H9 (cell line): Measurements from ENCODE around the gene GATA5. TPM values are rescaled to one million over a fixed set of nuclear protein-coding genes. Genes with fewer than 3 reads are reported as not detected.

Experiments used
- DNase-seq: peaks from one replicate; pipeline ENCODE4 v3.0.0-alpha.2; 2017
- H2AFZ ChIP-seq: one replicate; pipeline ENCODE4 v1.6.1; 2013; ENCODE audit warnings: mild to moderate bottlenecking, low read length, control low read depth, moderate library complexity
- H2AK5ac ChIP-seq: 2 replicates; pipeline ENCODE4 v1.6.1; 2013; ENCODE audit warnings: low read length, control low read depth, mixed read lengths; ENCODE audit not compliant: insufficient read length
- H2BK120ac ChIP-seq: one replicate; pipeline ENCODE4 v1.6.1; 2013; ENCODE audit warnings: low read depth, mild to moderate bottlenecking, low read length, control low read depth, inconsistent platforms; ENCODE audit not compliant: poor library complexity, severe bottlenecking
- H2BK12ac ChIP-seq: 2 replicates; pipeline ENCODE4 v1.6.1; 2013; ENCODE audit warnings: low read length, control low read depth, mixed read lengths, low read depth; ENCODE audit not compliant: insufficient read length
- H2BK15ac ChIP-seq: 2 replicates; pipeline ENCODE4 v1.6.1; 2013; ENCODE audit warnings: low read depth, low read length, control low read depth
- H2BK20ac ChIP-seq: one replicate; pipeline ENCODE4 v1.6.1; 2013; ENCODE audit warnings: low read depth, mild to moderate bottlenecking, low read length, control low read depth, inconsistent platforms; ENCODE audit not compliant: poor library complexity, severe bottlenecking
- H2BK5ac ChIP-seq: 2 replicates; pipeline ENCODE4 v1.6.1; 2013; ENCODE audit warnings: low read length, control low read depth, mixed read lengths; ENCODE audit not compliant: insufficient read length
- H3K14ac ChIP-seq: 2 replicates; pipeline ENCODE4 v1.6.1; 2013; ENCODE audit warnings: low read length, control low read depth; ENCODE audit not compliant: insufficient read depth
- H3K18ac ChIP-seq: 2 replicates; pipeline ENCODE4 v1.6.1; 2013; ENCODE audit warnings: low read depth, mild to moderate bottlenecking, mixed read lengths, low read length, control low read depth; ENCODE audit not compliant: insufficient read length
- H3K23ac ChIP-seq: 2 replicates; pipeline ENCODE4 v1.6.1; 2013; ENCODE audit warnings: low read length, control low read depth, mixed read lengths, low read depth; ENCODE audit not compliant: insufficient read length
- H3K23me2 ChIP-seq: 2 replicates; pipeline ENCODE4 v1.6.1; 2013; ENCODE audit warnings: low read depth, mild to moderate bottlenecking, mixed read lengths, low read length, control low read depth; ENCODE audit not compliant: insufficient read length, poor library complexity, severe bottlenecking
- H3K27ac ChIP-seq: 2 replicates; pipeline ENCODE4 v1.5.1; 2013; ENCODE audit warnings: low read length, control low read depth, mixed read lengths, low read depth; ENCODE audit not compliant: insufficient read length
- H3K27me3 ChIP-seq: 2 replicates; pipeline ENCODE4 v1.6.1; 2013; ENCODE audit warnings: low read length, control low read depth, inconsistent platforms; ENCODE audit not compliant: insufficient read depth
- H3K4ac ChIP-seq: 2 replicates; pipeline ENCODE4 v1.6.1; 2013; ENCODE audit warnings: low read depth, mild to moderate bottlenecking, control low read depth, inconsistent platforms, low read length, moderate library complexity
- H3K4me1 ChIP-seq: 2 replicates; pipeline ENCODE4 v1.6.1; 2013; ENCODE audit warnings: low read length, control low read depth, inconsistent platforms; ENCODE audit not compliant: insufficient read depth
- H3K4me2 ChIP-seq: 2 replicates; pipeline ENCODE4 v1.6.1; 2013; ENCODE audit warnings: low read length, control low read depth, mixed read lengths; ENCODE audit not compliant: insufficient read length, insufficient read depth
- H3K56ac ChIP-seq: 2 replicates; pipeline ENCODE4 v1.6.1; 2013; ENCODE audit warnings: low read depth, mild to moderate bottlenecking, mixed read lengths, low read length, control low read depth; ENCODE audit not compliant: insufficient read length
- H3K79me1 ChIP-seq: 2 replicates; pipeline ENCODE4 v1.6.1; 2013; ENCODE audit warnings: low read depth, mild to moderate bottlenecking, moderate library complexity, low read length, control low read depth, inconsistent platforms; ENCODE audit not compliant: insufficient read depth, poor library complexity, severe bottlenecking
- H3K79me2 ChIP-seq: 2 replicates; pipeline ENCODE4 v1.6.1; 2013; ENCODE audit warnings: low read length, control low read depth, inconsistent platforms; ENCODE audit not compliant: insufficient read depth
- H3K9ac ChIP-seq: 2 replicates; pipeline ENCODE4 v1.6.1; 2013; ENCODE audit warnings: low read length, control low read depth, mixed read lengths; ENCODE audit not compliant: insufficient read length; ENCODE audit errors: extremely low read depth
- H3K9me3 ChIP-seq: one replicate; pipeline ENCODE4 v1.6.1; 2013; ENCODE audit warnings: low read depth, low read length, inconsistent platforms; ENCODE audit not compliant: control insufficient read depth
- H3T11ph ChIP-seq: one replicate; pipeline ENCODE4 v1.6.1; 2013; ENCODE audit warnings: mild to moderate bottlenecking, low read length, control low read depth, inconsistent platforms
- H4K20me1 ChIP-seq: one replicate; pipeline ENCODE4 v1.6.1; 2013; ENCODE audit not compliant: control insufficient read depth, insufficient read length, insufficient read depth
- H4K5ac ChIP-seq: 2 replicates; pipeline ENCODE4 v1.6.1; 2013; ENCODE audit warnings: low read depth, mild to moderate bottlenecking, mixed read lengths, low read length, control low read depth; ENCODE audit not compliant: insufficient read length
- H4K8ac ChIP-seq: replicated peaks from 2 replicates; pipeline ENCODE4 v1.6.1; 2013; ENCODE audit warnings: low read length, control low read depth, mixed read lengths, low read depth; ENCODE audit not compliant: insufficient read length
- H4K91ac ChIP-seq: 2 replicates; pipeline ENCODE4 v1.6.1; 2013; ENCODE audit warnings: low read depth, mild to moderate bottlenecking, moderate library complexity, mixed read lengths, low read length, control low read depth; ENCODE audit not compliant: insufficient read length
- H3K27ac Mint-ChIP-seq, 3 experiments: 2 replicates in 2 of 3; 3 replicates in 1 of 3; pipeline ENCODE4 v1.8.0; 2020 to 2021; ENCODE audit warnings: mixed read lengths in 3 of 3, mild to moderate bottlenecking in 1 of 3, moderate library complexity in 1 of 3
- H3K27me3 Mint-ChIP-seq: 2 replicates; pipeline ENCODE4 v1.8.0; 2021; ENCODE audit warnings: low read depth, mild to moderate bottlenecking, moderate library complexity, mixed read lengths
- H3K36me3 Mint-ChIP-seq, 3 experiments: 2 replicates in 2 of 3; 3 replicates in 1 of 3; pipeline ENCODE4 v1.8.0; 2020 to 2021; ENCODE audit warnings: low read depth in 3 of 3, mixed read lengths in 3 of 3; ENCODE audit not compliant: insufficient read depth in 1 of 3
- H3K4me1 Mint-ChIP-seq, 2 experiments: 2 replicates each; pipeline ENCODE4 v1.8.0; 2020; ENCODE audit warnings: mixed read lengths in 2 of 2
- H3K4me3 Mint-ChIP-seq, 2 experiments: 2 replicates in 1 of 2; 3 replicates in 1 of 2; pipeline ENCODE4 v1.8.0; 2020 to 2021; ENCODE audit warnings: mild to moderate bottlenecking in 2 of 2, mixed read lengths in 2 of 2, moderate library complexity in 1 of 2
- H3K9me3 Mint-ChIP-seq, 2 experiments: 2 replicates in 1 of 2; 3 replicates in 1 of 2; pipeline ENCODE4 v1.8.0; 2020; ENCODE audit warnings: mild to moderate bottlenecking in 2 of 2, mixed read lengths in 2 of 2, moderate library complexity in 1 of 2
- WGBS: extraction: QIAGEN DNeasy Blood & Tissue Kit; methylation state at CpG from one replicate; pipeline ENCODE4 v1.1.7; 2013; ENCODE audit warnings: missing lambda C conversion rate, low lambda C conversion rate, mixed read lengths; ENCODE audit not compliant: insufficient read length; ENCODE audit errors: extremely low coverage; 5-methylcytosine and 5-hydroxymethylcytosine counted together
- total RNA-seq: library from RNA; stranded (reverse); gene quantifications from 2 replicates; pipeline ENCODE4 v1.2.1, GENCODE V29; 2021
- TF ChIP-seq, protein P1 (sequence below): fragments of 200-600 bp; sonication (generic); conservative IDR thresholded peaks from 3 replicates; pipeline ENCODE4 v1.8.0; 2021; ENCODE audit warnings: antibody characterized with exemption, mild to moderate bottlenecking

The GATA5 gene
- total RNA-seq, 1 experiment from 2014 or later, result 0.24 TPM

DNA sequence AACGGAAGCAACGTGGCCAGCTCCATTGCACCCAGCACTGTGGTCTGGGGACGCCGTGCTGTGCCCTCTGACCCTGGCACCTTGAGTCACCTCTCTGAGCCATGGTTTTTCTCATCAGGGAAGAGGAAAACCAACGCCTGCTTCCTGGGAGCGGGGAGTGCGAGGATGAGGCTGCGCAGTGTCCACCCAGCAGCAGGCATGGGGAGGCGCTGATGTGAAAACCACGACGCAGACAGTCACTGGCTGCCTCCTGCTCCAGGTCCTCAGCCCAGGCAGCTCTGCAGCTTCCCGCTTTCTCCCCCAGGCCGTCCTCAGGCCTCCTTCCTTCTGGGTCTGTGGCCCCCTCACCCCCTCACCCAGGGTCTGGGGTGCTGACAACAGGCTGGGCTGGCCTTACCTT, 14.0 kb downstream of the GATA5 start:
- Mint-ChIP-seq H3K27ac (no peak overlapping the region), H3K4me3 (no peak overlapping the region), H3K4me1 (peaks cover 3 to 7% of the 10 kb centered on the region in 2 experiments; a peak in 3 of 4 replicates), H3K27me3 (peaks cover 2% of the 10 kb centered on the region; the same call in 1 of the 2 replicates), H3K36me3 (no peaks in the 10 kb centered on the region), H3K9me3 (no peaks in the 10 kb centered on the region)
- Histone ChIP-seq H3K27me3 (no peaks in the 10 kb centered on the region), H2AFZ (no peak overlapping the region), H3K27ac (no peak overlapping the region), H3K9me3 (no peaks in the 10 kb centered on the region), H3K23me2 (no peaks in the 10 kb centered on the region), H2BK120ac (no peak overlapping the region), H3K18ac (no peak overlapping the region), H3K4me2 (no peak overlapping the region), H4K8ac (no peak overlapping the region), H3K4ac (no peak overlapping the region), H4K5ac (no peak overlapping the region), H3K4me1 (no peaks in the 10 kb centered on the region), H3K56ac (no peak overlapping the region), H3K14ac (no peak overlapping the region), H3K79me2 (no peaks in the 10 kb centered on the region), H2AK5ac (no peak overlapping the region), H4K91ac (no peak overlapping the region), H3K23ac (no peak overlapping the region), H3K9ac (no peak overlapping the region), H3T11ph (no peak overlapping the region), H2BK5ac (no peak overlapping the region), H2BK15ac (no peak overlapping the region), H4K20me1 (no peaks in the 10 kb centered on the region), H2BK20ac (no peak overlapping the region), H3K79me1 (no peaks in the 10 kb centered on the region), H2BK12ac (no peak overlapping the region)
- WGBS, result no CpG with 5 or more reads among the region's 13 CpGs
- TF ChIP-seq, protein P1, sequence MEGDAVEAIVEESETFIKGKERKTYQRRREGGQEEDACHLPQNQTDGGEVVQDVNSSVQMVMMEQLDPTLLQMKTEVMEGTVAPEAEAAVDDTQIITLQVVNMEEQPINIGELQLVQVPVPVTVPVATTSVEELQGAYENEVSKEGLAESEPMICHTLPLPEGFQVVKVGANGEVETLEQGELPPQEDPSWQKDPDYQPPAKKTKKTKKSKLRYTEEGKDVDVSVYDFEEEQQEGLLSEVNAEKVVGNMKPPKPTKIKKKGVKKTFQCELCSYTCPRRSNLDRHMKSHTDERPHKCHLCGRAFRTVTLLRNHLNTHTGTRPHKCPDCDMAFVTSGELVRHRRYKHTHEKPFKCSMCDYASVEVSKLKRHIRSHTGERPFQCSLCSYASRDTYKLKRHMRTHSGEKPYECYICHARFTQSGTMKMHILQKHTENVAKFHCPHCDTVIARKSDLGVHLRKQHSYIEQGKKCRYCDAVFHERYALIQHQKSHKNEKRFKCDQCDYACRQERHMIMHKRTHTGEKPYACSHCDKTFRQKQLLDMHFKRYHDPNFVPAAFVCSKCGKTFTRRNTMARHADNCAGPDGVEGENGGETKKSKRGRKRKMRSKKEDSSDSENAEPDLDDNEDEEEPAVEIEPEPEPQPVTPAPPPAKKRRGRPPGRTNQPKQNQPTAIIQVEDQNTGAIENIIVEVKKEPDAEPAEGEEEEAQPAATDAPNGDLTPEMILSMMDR, result no peak
- no peak for DNase-seq
